ENCODE results near the gene KLF15. TPM values are rescaled to one million over a fixed set of nuclear protein-coding genes. Genes with fewer than 3 reads are reported as not detected.

Gene KLF15
- polyA plus RNA-seq, 2 of the 4 experiments (the other 2 are of a cell fraction) = not detected

DNA sequence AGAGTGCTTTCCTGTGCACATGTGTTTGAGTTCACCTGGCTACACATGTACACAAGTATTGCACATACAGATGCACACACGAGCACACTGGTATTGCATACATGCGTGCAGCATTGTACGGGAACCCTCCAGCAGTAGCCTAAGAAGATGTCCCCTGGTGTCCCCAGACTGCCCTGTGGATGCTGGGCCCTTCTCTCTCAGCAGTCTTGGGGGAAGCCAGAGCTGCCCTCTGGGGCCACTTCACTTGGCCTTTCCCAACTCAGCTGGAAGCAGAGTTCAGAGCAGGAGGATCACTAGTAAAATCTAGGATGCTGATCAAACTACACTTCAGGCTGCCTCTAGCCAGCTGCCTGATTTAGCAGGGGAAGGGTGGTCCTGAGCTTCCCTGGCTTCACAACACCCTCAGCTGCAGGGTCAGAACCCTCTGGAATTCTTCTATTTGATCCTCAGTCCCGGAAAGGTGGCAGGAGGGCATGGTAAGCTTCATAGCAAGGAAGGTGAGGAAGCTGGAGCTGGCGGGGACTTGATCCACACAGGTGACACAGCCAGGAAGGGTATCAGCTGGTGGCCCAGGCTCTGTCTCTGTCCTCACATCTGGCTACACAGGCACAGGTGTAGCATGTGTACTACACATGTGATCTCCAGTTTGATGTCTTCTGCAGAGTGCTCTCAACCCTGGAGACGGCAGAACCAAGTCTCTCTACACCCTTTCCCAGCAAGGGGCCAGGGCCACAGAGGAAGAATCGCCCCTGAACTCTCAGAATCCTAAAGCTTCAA, 36.5 kb downstream of the KLF15 start (continued):
- TF ChIP-seq, protein P1, sequence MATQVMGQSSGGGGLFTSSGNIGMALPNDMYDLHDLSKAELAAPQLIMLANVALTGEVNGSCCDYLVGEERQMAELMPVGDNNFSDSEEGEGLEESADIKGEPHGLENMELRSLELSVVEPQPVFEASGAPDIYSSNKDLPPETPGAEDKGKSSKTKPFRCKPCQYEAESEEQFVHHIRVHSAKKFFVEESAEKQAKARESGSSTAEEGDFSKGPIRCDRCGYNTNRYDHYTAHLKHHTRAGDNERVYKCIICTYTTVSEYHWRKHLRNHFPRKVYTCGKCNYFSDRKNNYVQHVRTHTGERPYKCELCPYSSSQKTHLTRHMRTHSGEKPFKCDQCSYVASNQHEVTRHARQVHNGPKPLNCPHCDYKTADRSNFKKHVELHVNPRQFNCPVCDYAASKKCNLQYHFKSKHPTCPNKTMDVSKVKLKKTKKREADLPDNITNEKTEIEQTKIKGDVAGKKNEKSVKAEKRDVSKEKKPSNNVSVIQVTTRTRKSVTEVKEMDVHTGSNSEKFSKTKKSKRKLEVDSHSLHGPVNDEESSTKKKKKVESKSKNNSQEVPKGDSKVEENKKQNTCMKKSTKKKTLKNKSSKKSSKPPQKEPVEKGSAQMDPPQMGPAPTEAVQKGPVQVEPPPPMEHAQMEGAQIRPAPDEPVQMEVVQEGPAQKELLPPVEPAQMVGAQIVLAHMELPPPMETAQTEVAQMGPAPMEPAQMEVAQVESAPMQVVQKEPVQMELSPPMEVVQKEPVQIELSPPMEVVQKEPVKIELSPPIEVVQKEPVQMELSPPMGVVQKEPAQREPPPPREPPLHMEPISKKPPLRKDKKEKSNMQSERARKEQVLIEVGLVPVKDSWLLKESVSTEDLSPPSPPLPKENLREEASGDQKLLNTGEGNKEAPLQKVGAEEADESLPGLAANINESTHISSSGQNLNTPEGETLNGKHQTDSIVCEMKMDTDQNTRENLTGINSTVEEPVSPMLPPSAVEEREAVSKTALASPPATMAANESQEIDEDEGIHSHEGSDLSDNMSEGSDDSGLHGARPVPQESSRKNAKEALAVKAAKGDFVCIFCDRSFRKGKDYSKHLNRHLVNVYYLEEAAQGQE (IDR thresholded peaks at IDR 0.05) = no peak
- TF ChIP-seq EP300 (IDR thresholded peaks at IDR 0.05) (no peak), TFCP2L1 (CRISPR knock-in tag; IDR thresholded peaks at IDR 0.05) (no peak), CBX8 (IDR thresholded peaks at IDR 0.05) (no peak), NPAS2 (CRISPR knock-in tag; IDR thresholded peaks at IDR 0.05; ENCODE audit: borderline replicate concordance) (no peak)

DNA sequence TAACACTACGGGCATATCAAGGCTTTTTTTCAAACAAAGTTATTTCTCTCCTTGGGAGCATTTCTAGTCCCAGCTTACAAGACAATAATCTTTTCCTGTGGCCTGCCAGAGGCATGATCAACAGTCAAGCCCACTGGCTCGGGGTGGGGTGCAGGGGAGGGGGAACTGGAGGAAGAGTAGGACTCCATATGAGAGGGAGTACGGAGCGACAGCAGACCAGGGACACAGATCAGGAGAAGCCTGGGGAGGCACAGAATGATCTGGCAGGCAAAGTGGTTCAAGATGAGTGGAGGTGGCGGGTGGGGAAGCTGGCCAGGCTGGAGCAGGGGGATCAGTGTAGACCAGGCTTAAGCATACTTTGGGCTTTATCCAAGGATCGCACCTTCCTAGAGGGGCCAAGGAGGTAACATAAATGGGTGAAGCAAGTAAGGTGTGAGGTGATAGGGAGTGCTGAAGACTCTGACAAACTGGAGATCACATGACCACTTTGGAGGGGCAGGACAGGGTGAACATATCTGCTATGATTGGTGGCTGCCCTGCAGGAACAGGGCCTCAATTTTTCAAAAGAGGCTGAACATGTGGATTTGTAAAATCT, 37.4 kb downstream of the KLF15 start:
- Histone ChIP-seq H3K4me3 (no peak overlapping the region), H3K4me2 (no peak overlapping the region), H3K9me3 (no peaks in the 10 kb centered on the region), H3K27ac (no peak overlapping the region), H3K4me1 (no peaks in the 10 kb centered on the region)
- FAIRE-seq = no peak
- 56% methylated on average over 5 of the region's 6 CpGs for WGBS (ENCODE audit: missing lambda C conversion rate)
- DNase-seq (ENCODE audit: low read depth in 1 of 2, low spot score in 1 of 2) = no peak
- ChIA-PET CTCF (no interaction called here), POLR2A (no interaction called here)
- TF ChIP-seq HOXA7 (CRISPR knock-in tag; IDR thresholded peaks at IDR 0.05) (no peak), EHMT2 (IDR thresholded peaks at IDR 0.05; ENCODE audit: low read depth) (no peak), TFCP2L1 (CRISPR knock-in tag; IDR thresholded peaks at IDR 0.05) (no peak), RFX5 (IDR thresholded peaks at IDR 0.05) (no peak), CHD4 (IDR thresholded peaks at IDR 0.05; ENCODE audit: borderline replicate concordance) (no peak), HOXB5 (CRISPR knock-in tag; IDR thresholded peaks at IDR 0.05) (no peak), BCL3 (IDR thresholded peaks at IDR 0.05) (no peak), FOXS1 (CRISPR knock-in tag; IDR thresholded peaks at IDR 0.05) (no peak), RCOR1 (IDR thresholded peaks at IDR 0.05; ENCODE audit: low read depth, low read length) (no peak), FOSB (CRISPR knock-in tag; IDR thresholded peaks at IDR 0.05) (no peak)
- TF ChIP-seq, protein P1 (IDR thresholded peaks at IDR 0.05) = no peak
- no peak for ATAC-seq
